Activated effector memory CD4-positive, alpha-beta T cell treated with anti-CD3 and anti-CD28 coated beads, Interleukin-2, amount 50 U/mL, for 16 hours (primary cell): Measurements from ENCODE around the gene PRKG1.
A peak's percentile ranks its signal among the peaks of the same experiment; 100 is the strongest.
"Not testable (repeated sequence)": the region's sequence is repeated elsewhere in the genome, so short reads cannot be mapped to it uniquely, and the experiment has no call there.

Experiments
- DNase-seq: peaks from one replicate; pipeline ENCODE4 v3.0.0-alpha.2; 2020

PRKG1 gene

GRCh38 chr10:51683031-51683691, 608.9 kb downstream of the PRKG1 start:
- DNase-seq = no peak

GRCh38 chr10:51685768-51686167, 611.5 kb downstream of the PRKG1 start:
- no peak for DNase-seq

- no peak for DNase-seq
Measured at GRCh38 chr10:51687296-51687695, 613.0 kb downstream of the PRKG1 start.

DNA sequence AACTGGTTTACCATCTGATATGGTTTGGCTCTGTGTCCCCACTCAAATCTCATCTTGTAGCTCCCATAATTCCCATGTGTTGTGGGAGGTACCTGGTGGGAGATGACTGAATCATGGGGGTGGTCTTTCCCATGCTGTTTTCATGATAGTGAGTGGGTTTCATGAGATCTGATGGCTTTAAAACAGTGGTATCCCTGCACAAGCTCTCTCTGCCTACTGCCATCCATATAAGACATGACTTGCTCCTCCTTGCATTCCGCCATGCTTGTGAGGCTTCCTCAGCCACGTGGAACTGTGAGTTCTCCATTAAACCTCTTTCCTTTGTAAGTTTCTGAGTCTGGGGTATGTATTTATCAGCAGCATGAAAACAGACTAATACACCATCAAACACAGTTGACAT, 614.5 kb downstream of the PRKG1 start:
- DNase-seq = not testable (repeated sequence)

DNA sequence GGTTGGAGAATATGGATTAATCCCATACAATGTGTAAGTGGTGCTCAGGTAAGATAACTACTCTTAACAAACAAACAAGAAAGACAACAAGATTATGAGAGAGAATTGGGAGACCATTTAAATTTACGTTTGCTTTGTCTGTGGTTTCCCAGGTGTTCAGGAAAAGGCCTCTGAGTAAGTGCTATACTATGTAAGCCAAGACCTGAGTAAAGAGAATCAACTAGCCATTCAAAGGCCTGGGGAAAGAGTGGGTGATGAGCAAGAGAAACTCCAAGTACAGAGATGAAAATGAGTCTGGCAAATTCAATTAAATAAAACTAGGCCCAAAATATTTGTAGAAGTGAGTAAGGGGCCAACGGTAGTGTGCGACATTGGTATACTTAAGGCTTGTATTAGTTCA, 615.2 kb downstream of the PRKG1 start:
- no peak for DNase-seq

DNA sequence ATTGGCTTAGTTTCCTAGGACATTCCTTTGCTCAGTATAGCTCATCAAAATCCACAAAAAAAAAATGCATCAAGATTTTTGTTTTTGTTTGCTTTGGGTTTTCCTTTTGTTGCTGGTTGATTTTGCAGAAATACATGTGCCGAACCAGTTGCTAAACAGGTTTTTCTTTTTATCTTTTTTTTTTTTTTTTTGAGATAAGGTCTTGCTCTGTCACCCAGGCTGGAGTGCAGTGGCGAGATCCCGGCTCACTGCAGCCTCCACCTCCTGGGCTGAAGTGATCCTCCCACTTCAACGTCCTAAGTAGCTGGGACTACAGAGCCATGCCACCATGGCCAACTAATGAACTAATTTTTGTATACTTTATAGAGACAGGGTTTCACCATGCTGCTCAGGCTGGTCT, 616.8 kb downstream of the PRKG1 start:
- no peak for DNase-seq

- DNase-seq = no peak
Measured at GRCh38 chr10:51694086-51694768, 619.9 kb downstream of the PRKG1 start.

GRCh38 chr10:51696251-51696650, 622.0 kb downstream of the PRKG1 start:
- DNase-seq = no peak

DNA sequence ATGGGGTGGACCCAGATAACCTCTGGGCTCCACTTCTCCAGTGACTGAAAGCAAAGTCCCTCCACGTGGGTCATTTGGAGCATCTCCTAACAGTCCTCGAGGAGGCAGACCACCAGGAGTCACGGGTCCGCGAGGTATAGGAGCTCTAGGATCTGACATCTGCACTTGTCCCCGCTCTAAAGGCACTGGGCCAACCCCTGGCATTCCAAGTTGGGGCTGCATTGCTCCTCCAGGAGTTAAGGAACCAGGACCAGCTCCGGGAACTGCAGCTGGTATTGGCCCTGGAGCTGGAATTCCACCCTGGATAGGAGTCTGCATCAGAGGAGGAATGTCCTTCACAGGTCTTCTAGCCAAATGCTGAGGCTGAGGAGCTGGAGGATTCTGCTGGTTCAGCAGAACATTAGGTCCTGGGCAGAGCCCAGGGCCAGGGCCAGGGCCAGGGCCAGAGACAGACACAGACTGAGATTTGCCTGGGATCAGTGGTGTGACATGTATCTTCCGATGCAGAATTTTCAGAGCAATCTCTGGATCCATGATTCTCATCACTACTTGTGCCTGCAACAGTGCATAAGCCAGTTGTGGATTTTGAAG, 624.3 kb downstream of the PRKG1 start:
- DNase-seq = no peak

- no peak for DNase-seq
Measured at GRCh38 chr10:51699145-51699474, 624.8 kb downstream of the PRKG1 start.

DNA sequence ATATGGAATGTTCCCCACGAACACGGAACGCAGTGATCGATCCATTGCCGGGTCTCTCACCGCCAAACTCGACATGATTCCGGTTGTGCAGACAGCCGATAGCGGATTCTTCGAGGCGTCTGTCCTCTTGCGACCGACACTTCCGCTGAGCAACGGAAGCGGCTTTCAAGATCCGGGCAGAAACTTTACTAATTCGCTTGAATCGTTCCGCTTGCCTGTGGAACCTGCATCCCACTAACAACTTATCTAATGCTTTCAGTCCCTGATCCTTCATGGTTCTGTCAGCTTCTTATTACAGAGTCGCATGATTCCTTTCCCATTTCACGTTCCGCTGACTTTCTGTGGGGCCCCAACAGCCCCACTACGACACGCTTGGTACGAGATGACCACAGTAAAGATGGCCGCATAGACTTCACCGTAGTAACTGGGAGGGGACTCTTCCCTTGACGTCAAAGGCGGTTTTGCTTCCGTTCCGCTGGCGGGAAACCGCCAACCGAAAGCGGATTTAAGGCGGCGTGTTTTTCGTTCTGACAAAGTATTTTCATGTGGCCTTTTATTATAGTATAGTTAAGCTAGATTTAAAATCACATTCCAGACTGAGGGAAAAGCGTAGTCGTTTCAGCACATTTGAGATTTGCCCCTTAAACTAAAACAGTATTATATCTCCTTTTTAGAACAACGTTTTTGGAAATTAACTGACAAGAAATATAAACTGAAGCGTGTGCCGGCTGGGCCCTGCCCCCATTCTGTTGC, 625.4 kb downstream of the PRKG1 start, which contains the start of gene CSTF2T:
TSS of gene CSTF2T (minus strand) at position 121 of the 753 bp plus-strand sequence. CDS start at position 75, 46 bp downstream.
- peak; percentile 97 for DNase-seq

GRCh38 chr10:51700228-51700817, 626.0 kb downstream of the PRKG1 start:
- DNase-seq = no peak

DNA sequence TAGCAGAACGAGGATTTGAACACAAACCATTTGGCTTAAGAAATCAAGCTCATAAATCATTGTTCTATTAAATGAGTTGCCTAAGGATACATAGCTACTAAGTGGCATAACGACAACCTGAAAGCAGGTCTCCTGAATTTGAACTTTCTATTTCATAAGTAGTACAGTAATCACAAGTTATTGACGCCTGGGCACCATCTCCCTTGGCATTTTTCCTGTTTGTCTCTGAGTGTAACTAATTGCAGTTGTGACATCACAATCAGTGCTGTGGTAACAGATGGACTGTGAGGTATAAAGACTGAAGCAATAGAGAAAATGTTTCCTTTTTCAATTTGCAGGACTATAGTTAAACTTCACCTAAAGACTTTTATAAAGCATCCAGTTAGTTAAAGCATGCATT, 631.5 kb downstream of the PRKG1 start:
- no peak for DNase-seq

DNA sequence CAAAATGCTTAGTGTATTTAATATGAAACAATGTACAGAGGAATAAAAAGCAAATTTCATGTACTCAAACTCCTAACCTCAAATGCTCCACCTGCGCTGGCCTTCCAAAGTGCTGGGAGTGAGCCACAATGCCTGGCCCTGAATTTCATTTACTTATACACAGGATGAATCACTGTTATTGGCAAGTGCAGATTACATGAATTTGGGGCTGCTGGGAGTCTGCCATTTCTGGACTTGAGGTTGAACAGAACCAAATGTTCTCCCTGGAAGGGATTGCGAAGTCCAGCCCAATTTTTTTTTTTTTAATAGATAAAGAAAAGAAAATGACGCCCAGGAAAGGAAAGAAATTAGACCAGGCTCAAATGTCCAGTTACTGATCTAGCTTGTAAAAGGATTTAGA, 631.9 kb downstream of the PRKG1 start:
- no peak for DNase-seq

DNA sequence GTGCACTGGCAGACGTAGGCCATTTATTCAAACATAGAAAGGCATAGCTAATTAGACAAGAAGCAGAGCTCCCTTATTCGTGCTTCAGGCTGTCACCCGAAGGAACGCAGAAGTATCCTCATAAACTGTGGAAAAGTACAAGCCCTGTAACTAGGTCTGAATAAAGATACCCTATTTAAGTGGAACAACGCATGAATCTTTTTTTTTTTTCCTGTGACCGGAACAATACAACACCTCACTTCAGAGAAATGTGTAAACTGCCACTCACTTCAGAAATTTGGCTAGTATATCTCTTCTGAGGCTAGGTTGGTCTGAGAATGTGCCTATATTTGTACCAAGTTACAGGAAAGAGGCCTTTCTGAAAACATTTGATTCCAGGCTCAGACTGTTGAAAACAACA, 633.1 kb downstream of the PRKG1 start:
- no peak for DNase-seq

DNA sequence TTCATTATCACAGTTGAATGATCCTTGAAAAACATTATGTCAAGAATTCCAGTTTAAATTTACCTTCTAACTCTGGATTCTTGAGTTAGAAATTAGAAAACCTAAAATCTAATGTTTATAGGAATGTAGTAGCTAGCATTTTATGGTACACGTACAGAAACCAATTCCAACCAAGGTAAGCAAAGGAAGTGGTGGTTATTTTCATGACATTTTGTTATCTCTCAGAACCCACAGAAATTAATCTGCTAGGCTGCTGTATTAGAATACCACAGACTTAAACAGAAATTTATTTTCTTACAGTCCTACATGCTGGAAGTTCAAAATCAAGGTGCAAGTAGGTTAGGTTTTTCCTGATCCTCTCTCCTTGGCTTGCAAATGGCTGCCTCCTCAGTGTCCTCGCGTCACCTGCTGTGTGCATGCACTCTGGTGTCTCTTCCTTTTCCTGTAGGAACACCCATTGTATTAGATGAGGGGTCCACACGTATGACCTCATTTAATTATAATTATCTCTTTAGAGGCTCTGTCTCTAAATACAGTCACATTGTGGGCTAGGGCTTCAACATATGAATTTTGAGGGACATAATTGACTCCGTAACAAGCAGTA, 633.6 kb downstream of the PRKG1 start:
- DNase-seq = no peak

DNA sequence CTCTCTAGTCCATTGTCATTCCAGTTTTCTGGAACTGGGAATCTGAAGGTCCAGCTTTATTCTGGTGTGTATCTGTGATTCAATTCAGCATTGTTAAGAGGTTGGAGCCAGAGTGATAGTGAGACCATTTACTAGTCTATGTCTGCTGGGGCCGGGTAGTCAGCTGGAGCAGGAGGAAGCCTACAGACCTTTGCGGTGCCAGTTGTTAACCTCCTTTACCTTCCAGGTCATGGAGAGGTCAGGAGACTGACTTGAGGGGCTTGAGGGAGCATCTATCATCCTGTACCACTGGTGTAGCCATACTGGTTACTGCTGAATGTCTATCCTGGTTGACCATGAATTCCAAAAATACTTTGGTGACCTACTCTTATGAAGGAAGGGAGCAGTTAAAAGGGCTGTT, 634.3 kb downstream of the PRKG1 start:
- DNase-seq = no peak

GRCh38 chr10:51709324-51709972, 635.2 kb downstream of the PRKG1 start:
- no peak for DNase-seq

DNA sequence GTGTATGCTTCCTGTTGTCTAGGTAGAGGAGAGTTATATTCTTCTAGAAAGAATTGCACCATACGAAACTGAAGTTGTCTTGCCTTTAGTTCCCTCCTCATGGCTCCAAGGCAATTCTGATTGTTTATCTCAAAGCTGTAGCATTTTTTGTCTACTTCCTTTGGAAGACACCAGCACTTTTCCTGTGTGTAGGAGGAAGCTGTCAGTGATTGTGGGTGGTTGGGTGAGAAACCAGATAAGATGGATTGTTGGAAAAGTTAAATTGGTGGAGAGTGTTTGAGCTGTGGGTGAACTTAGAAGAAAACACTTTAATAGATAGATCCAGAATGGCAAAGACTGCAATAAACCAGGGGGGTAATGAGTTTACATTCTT, 637.2 kb downstream of the PRKG1 start:
- DNase-seq = no peak

GRCh38 chr10:51716981-51717380, 642.7 kb downstream of the PRKG1 start:
- no peak for DNase-seq

GRCh38 chr10:51718804-51719291, 644.6 kb downstream of the PRKG1 start:
- DNase-seq = no peak

GRCh38 chr10:51724038-51724437, 649.8 kb downstream of the PRKG1 start:
- DNase-seq = no peak
